NOMO-1 treated with DMSO at 0.1 percent for 48 hours (cell line): ENCODE data around the gene DAZAP1.
"Not testable (repeated sequence)": the region's sequence is repeated elsewhere in the genome, so short reads cannot be mapped to it uniquely, and the experiment has no call there.

Experiments
- DNase-seq: peaks from one replicate; lab custom pipeline; 2025; ENCODE audit not compliant: unreplicated experiment; lab: John Stamatoyannopoulos, UW

Gene DAZAP1

GRCh38 chr19:1471010-1471514 lies 63.7 kb downstream of the DAZAP1 start:
- DNase-seq = no peak

- no peak for DNase-seq
These were observed 64.3 kb downstream of the DAZAP1 start for GRCh38 chr19:1471515-1472160.

- no peak for DNase-seq
These were observed 65.1 kb downstream of the DAZAP1 start for GRCh38 chr19:1472231-1473084.

GRCh38 chr19:1473085-1473851 lies 65.9 kb downstream of the DAZAP1 start:
- no peak for DNase-seq

- DNase-seq = no peak
These were observed 66.8 kb downstream of the DAZAP1 start for GRCh38 chr19:1474011-1474764.

- no peak for DNase-seq
These were observed 67.5 kb downstream of the DAZAP1 start for GRCh38 chr19:1474765-1475351.

- no peak for DNase-seq
These were observed 68.5 kb downstream of the DAZAP1 start for GRCh38 chr19:1475751-1476437.

GRCh38 chr19:1477056-1477455 lies 69.7 kb downstream of the DAZAP1 start:
- not testable (repeated sequence) for DNase-seq

GRCh38 chr19:1478934-1479707 lies 71.7 kb downstream of the DAZAP1 start, which contains the start of gene C19orf25:
C19orf25 (minus strand) TSS chr19:1479215; CDS start chr19:1478903, 312 bp downstream.
- peak; percentile 93 for DNase-seq

- DNase-seq = no peak
These were observed 74.0 kb downstream of the DAZAP1 start for GRCh38 chr19:1481224-1481892.

GRCh38 chr19:1481893-1482360 lies 74.5 kb downstream of the DAZAP1 start:
- no peak for DNase-seq

- DNase-seq = no peak
These were observed 75.2 kb downstream of the DAZAP1 start for GRCh38 chr19:1482361-1483130.

GRCh38 chr19:1483131-1483978 lies 76.0 kb downstream of the DAZAP1 start:
- DNase-seq = no peak

GRCh38 chr19:1483979-1484428 lies 76.6 kb downstream of the DAZAP1 start:
- DNase-seq = no peak
